DLD1 (cell line): ENCODE results near the gene PCDHGA3.
"Not testable (repeated sequence)": the region's sequence is repeated elsewhere in the genome, so short reads cannot be mapped to it uniquely, and the experiment has no call there.

Experiments used
- in situ Hi-C: cut with HindIII; loops from 2 replicates; pipeline ENCODE4 v1.10.0; 2017; ENCODE audit warnings: low sequenced_read_pairs

Gene PCDHGA3

GRCh38 chr5:141343242-141343952 lies at the start of gene PCDHGA3:
PCDHGA3 (plus strand) TSS chr5:141343829; CDS start chr5:141344034, 205 bp downstream.
- in situ Hi-C loops: loop anchor here (25.0 kb wide), 1 partner anchor 169 kb away; no protein-coding TSS in a partner anchor

DNA sequence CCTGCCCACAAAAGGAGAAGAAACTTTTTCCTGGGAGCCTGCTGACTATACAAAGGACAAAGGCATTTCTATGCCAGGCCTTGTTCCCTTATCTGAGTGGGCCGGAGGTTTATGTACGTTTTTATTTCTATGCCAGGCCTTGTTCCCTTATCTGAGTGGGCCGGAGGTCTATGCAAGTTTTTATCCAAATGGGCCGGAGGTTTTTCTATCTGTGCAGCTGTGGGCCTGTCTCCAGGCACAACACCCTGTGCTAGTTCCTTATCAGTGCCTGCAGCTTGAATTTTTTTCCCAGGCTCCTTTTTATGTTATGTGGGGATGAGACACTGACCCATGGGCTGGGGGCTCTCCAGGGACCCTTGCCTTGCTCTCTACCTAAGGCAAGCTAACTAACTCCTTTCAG lies 45.3 kb upstream of the PCDHGA3 start:
- in situ Hi-C loops: no loop called here

GRCh38 chr5:141303756-141304155 lies 39.9 kb upstream of the PCDHGA3 start, which contains the start of gene SLC25A2:
SLC25A2 (minus strand) TSS chr5:141304049; CDS start chr5:141303865, 184 bp downstream.
- in situ Hi-C loops: loop anchor here (5.0 kb wide), 1 partner anchor 41 kb away; no protein-coding TSS in a partner anchor

GRCh38 chr5:141306630-141307029 lies 37.0 kb upstream of the PCDHGA3 start:
- in situ Hi-C loops: no loop called here

- in situ Hi-C loops: no loop called here
Observed at GRCh38 chr5:141313711-141314110, 29.9 kb upstream of the PCDHGA3 start.

DNA sequence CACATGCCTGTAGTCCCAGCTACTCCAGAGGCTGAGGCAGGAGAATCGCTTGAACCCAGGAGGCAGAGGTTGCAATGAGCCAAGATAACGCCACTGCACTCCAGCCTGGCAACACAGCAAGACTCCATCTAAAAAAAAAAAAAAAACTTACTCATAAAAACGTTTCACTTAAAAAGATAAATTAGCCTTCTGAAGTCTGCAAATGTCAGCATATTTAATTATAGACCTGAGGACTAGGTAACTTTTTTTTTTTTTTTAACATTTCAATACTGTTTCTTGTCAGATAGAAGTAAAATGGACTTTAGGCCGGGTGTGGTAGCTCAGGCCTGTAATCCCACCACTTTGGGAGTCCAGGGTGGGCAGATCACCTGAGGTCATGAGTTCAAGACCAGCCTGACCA lies 26.7 kb upstream of the PCDHGA3 start:
- in situ Hi-C loops: not testable (repeated sequence)

- in situ Hi-C loops: no loop called here
Observed at GRCh38 chr5:141319202-141319601, 24.4 kb upstream of the PCDHGA3 start.

DNA sequence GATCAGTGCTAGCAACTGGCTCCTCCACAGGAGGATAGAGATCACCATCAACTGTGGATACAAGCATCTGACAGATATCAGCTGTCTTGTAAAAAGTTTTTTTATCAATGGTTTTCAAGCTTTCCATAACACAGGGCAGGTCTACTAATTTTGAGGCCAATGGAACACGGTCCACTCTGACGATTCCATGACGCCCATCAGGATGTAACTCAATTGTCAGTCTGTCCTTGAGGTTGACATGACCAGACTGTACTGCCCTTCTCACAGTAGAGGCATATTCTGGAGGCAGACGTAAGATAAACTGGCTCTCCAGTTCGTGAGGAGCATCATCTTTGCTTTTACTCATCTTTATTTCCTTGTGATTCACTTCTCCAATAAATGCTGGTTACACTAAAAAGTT lies 23.9 kb upstream of the PCDHGA3 start:
- in situ Hi-C loops: no loop called here

- in situ Hi-C loops: no loop called here
Observed at GRCh38 chr5:141320225-141321169, 23.1 kb upstream of the PCDHGA3 start, which contains the start of gene TAF7. TAF7 (minus strand) TSS chr5:141320784; CDS start chr5:141320044, 740 bp downstream.

- in situ Hi-C loops: no loop called here
Observed at GRCh38 chr5:141322261-141322660, 21.4 kb upstream of the PCDHGA3 start.

- in situ Hi-C loops: loop anchor here (25.0 kb wide), 1 partner anchor 186 kb away; no protein-coding TSS in a partner anchor
Observed at GRCh38 chr5:141326088-141326854, 17.4 kb upstream of the PCDHGA3 start.

DNA sequence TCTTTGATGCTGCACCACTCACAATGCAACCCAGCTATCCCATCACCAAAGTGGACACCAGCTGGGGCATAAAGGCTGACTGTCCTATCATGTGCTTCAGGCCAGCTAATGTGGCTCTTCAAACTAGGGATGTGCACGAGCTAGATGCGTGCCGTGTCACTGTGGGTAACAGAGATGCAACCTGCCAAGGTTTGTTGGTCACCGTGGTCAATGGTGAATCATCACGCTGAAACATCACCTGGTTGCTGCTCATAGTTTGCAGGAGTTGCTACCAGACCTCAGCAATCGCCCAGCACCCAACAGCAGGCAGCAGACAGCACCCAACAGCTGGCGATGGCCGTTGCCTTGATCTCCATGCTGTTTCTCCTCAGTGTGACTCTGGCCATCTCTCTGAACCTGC lies 15.4 kb upstream of the PCDHGA3 start:
- in situ Hi-C loops: loop anchor here (25.0 kb wide), 1 partner anchor 184 kb away; no protein-coding TSS in a partner anchor

- in situ Hi-C loops: loop anchor here (25.0 kb wide), 1 partner anchor 182 kb away; no protein-coding TSS in a partner anchor
Observed at GRCh38 chr5:141330299-141331080, 13.1 kb upstream of the PCDHGA3 start, which contains the start of gene PCDHGA1. PCDHGA1 (plus strand) TSS chr5:141330514.

GRCh38 chr5:141332571-141332970 lies 11.1 kb upstream of the PCDHGA3 start:
- in situ Hi-C loops: loop anchor here (25.0 kb wide), 1 partner anchor 180 kb away; no protein-coding TSS in a partner anchor

GRCh38 chr5:141338538-141339306 lies 4.9 kb upstream of the PCDHGA3 start, which contains the start of gene PCDHGA2:
PCDHGA2 (plus strand) TSS chr5:141338760.
- in situ Hi-C loops: loop anchor here (25.0 kb wide), 1 partner anchor 174 kb away; no protein-coding TSS in a partner anchor

GRCh38 chr5:141340781-141341354 lies 2.8 kb upstream of the PCDHGA3 start:
- in situ Hi-C loops: loop anchor here (25.0 kb wide), 1 partner anchor 171 kb away; no protein-coding TSS in a partner anchor

GRCh38 chr5:141342773-141343172 lies 856 bp upstream of the PCDHGA3 start:
- in situ Hi-C loops: loop anchor here (25.0 kb wide), 1 partner anchor 170 kb away; no protein-coding TSS in a partner anchor

- in situ Hi-C loops: loop anchor here (25.0 kb wide), 1 partner anchor 168 kb away; no protein-coding TSS in a partner anchor
Observed at GRCh38 chr5:141343953-141344463, 379 bp downstream of the PCDHGA3 start.
